H1 (cell line): ENCODE data around the gene ENDOD1. TPM values are rescaled to one million over a fixed set of nuclear protein-coding genes. Genes with fewer than 3 reads are reported as not detected.

ENCODE experiments used
- CTCF ChIA-PET: fragments of 300-600 bp; sonication (Branson Sonifier 250); formaldehyde crosslinking; loops from one replicate; lab custom pipeline; 2021; ENCODE audit not compliant: partially characterized antibody; lab: Charles Lee
- POLR2A ChIA-PET: fragments of 300-600 bp; sonication (Branson Sonifier 250); formaldehyde crosslinking; loops from one replicate; lab custom pipeline; 2021; ENCODE audit warnings: inconsistent platforms; ENCODE audit not compliant: partially characterized antibody; lab: Charles Lee
- DNase-seq, 2 experiments: peaks; one replicate each; pipeline versions ENCODE4 v3.0.0 to v3.0.0-alpha.2; 2010 to 2022; ENCODE audit warnings: low spot score in 2 of 2, low read depth in 1 of 2, mixed read lengths in 1 of 2
- FAIRE-seq: peaks from 2 replicates; lab custom pipeline; 2011; peaks lifted over from hg19 to GRCh38; lab: Jason Lieb, UNC
- H2AFZ ChIP-seq: 2 replicates; pipeline ENCODE4 v1.8.1; 2012; ENCODE audit warnings: low read length, inconsistent platforms
- H2AK5ac ChIP-seq: 2 replicates; pipeline ENCODE4 v1.6.1; 2013; ENCODE audit warnings: low read depth, low read length
- H2BK120ac ChIP-seq: replicated peaks from 2 replicates; pipeline ENCODE3; 2013; ENCODE audit warnings: low read depth, low read length, inconsistent platforms
- H2BK12ac ChIP-seq: 2 replicates; pipeline ENCODE4 v1.6.1; 2013; ENCODE audit warnings: low read depth, low read length
- H2BK15ac ChIP-seq: 2 replicates; pipeline ENCODE4 v1.6.1; 2013; ENCODE audit warnings: low read length
- H2BK20ac ChIP-seq: 2 replicates; pipeline ENCODE4 v1.6.1; 2013; ENCODE audit warnings: low read length
- H2BK5ac ChIP-seq: 2 replicates; pipeline ENCODE4 v1.6.1; 2013; ENCODE audit warnings: low read depth, low read length
- H3K14ac ChIP-seq: 2 replicates; pipeline ENCODE4 v1.6.1; 2013; ENCODE audit warnings: inconsistent platforms; ENCODE audit not compliant: insufficient read length
- H3K18ac ChIP-seq: 2 replicates; pipeline ENCODE4 v1.6.1; 2013; ENCODE audit warnings: low read length; ENCODE audit errors: extremely low read depth
- H3K23ac ChIP-seq: 2 replicates; pipeline ENCODE4 v1.6.1; 2013; ENCODE audit warnings: inconsistent platforms; ENCODE audit not compliant: insufficient read length
- H3K23me2 ChIP-seq: 2 replicates; pipeline ENCODE4 v1.6.1; 2013; ENCODE audit warnings: low read depth, low read length
- H3K27ac ChIP-seq: 2 replicates; pipeline ENCODE4 v1.6.1; 2011; ENCODE audit warnings: low read depth, low read length, inconsistent platforms
- H3K27me3 ChIP-seq, 4 experiments: replicated peaks in 1 of 4; 1 replicate in 1 of 4; 2 replicates in 3 of 4; pipeline versions ENCODE4 v1.6.1 to v1.8.1; 2011 to 2013; ENCODE audit warnings: low read length in 3 of 4, mild to moderate bottlenecking in 3 of 4, inconsistent platforms in 2 of 4, mixed read lengths in 2 of 4, moderate library complexity in 1 of 4; ENCODE audit not compliant: control insufficient read depth in 3 of 4, insufficient read depth in 3 of 4; ENCODE audit errors: extremely low read depth in 1 of 4
- H3K36me3 ChIP-seq, 4 experiments: 2 replicates each; pipeline versions ENCODE4 v1.6.1 to v1.8.1; 2011 to 2013; ENCODE audit warnings: mild to moderate bottlenecking in 4 of 4, low read length in 3 of 4, moderate library complexity in 2 of 4, control low read depth in 1 of 4, inconsistent platforms in 1 of 4; ENCODE audit not compliant: insufficient read depth in 4 of 4, control insufficient read depth in 2 of 4
- H3K4ac ChIP-seq: replicated peaks from 2 replicates; pipeline ENCODE3; 2013; ENCODE audit warnings: low read length, low read depth, mixed read lengths, inconsistent platforms; ENCODE audit not compliant: insufficient read length
- H3K4me1 ChIP-seq, 4 experiments: replicated peaks in 1 of 4; 1 replicate in 1 of 4; 2 replicates in 3 of 4; pipeline versions ENCODE4 v1.6.1 to v1.8.1; 2011 to 2013; ENCODE audit warnings: low read length in 3 of 4, inconsistent platforms in 2 of 4, mixed read lengths in 1 of 4; ENCODE audit not compliant: insufficient read depth in 4 of 4, control insufficient read depth in 3 of 4
- H3K4me2 ChIP-seq, 2 experiments: 2 replicates each; pipeline versions ENCODE4 v1.6.1 to v1.8.1; 2011 to 2013; ENCODE audit warnings: low read depth in 2 of 2, low read length in 2 of 2, control low read depth in 1 of 2, inconsistent platforms in 1 of 2, mild to moderate bottlenecking in 1 of 2; ENCODE audit not compliant: insufficient read depth in 1 of 2
- H3K4me3 ChIP-seq, 4 experiments: fragments of 200-600, 300-600 bp in 1 of 4; sonication (generic), shearing (Covaris generic), sonication (Bioruptor Twin) in 1 of 4; 2 replicates each; pipeline versions ENCODE4 v1.5.1 to v1.8.1; 2011 to 2016; ENCODE audit warnings: low read length in 4 of 4, low read depth in 3 of 4, control low read depth in 2 of 4, inconsistent platforms in 2 of 4, mild to moderate bottlenecking in 2 of 4, mixed read lengths in 1 of 4, moderate library complexity in 1 of 4; ENCODE audit not compliant: insufficient read depth in 2 of 4; ENCODE audit errors: extremely low read depth in 1 of 4
- H3K56ac ChIP-seq: replicated peaks from 2 replicates; pipeline ENCODE3; 2013; ENCODE audit warnings: low read depth, mild to moderate bottlenecking, mixed read lengths, low read length, inconsistent platforms; ENCODE audit not compliant: insufficient read length
- H3K79me1 ChIP-seq: 2 replicates; pipeline ENCODE4 v1.6.1; 2013; ENCODE audit warnings: low read depth, low read length, control low read depth
- H3K79me2 ChIP-seq, 2 experiments: 2 replicates each; pipeline versions ENCODE4 v1.6.1 to v1.8.1; 2012 to 2013; ENCODE audit warnings: low read length in 2 of 2, mild to moderate bottlenecking in 2 of 2, inconsistent platforms in 1 of 2; ENCODE audit not compliant: insufficient read depth in 2 of 2, control insufficient read depth in 1 of 2
- H3K9ac ChIP-seq, 4 experiments: replicated peaks in 1 of 4; 1 replicate in 1 of 4; 2 replicates in 3 of 4; pipeline versions ENCODE4 v1.6.1 to v1.8.1; 2011 to 2013; ENCODE audit warnings: low read depth in 3 of 4, low read length in 3 of 4, control low read depth in 2 of 4, mild to moderate bottlenecking in 2 of 4, moderate library complexity in 2 of 4, inconsistent platforms in 1 of 4; ENCODE audit errors: extremely low read depth in 1 of 4
- H3K9me3 ChIP-seq, 2 experiments: 2 replicates each; pipeline versions ENCODE4 v1.6.1 to v1.8.1; 2012 to 2013; ENCODE audit warnings: mild to moderate bottlenecking in 2 of 2, moderate library complexity in 2 of 2, control low read depth in 1 of 2, inconsistent platforms in 1 of 2, low read depth in 1 of 2, low read length in 1 of 2, mixed read lengths in 1 of 2; ENCODE audit not compliant: insufficient read depth in 2 of 2
- H4K20me1 ChIP-seq, 2 experiments: replicated peaks in 1 of 2; 2 replicates each; pipeline versions ENCODE3 to v1.8.1; 2011 to 2013; ENCODE audit warnings: inconsistent platforms in 2 of 2, low read length in 2 of 2, mild to moderate bottlenecking in 1 of 2; ENCODE audit not compliant: insufficient read depth in 2 of 2, control insufficient read depth in 1 of 2
- H4K5ac ChIP-seq: 2 replicates; pipeline ENCODE4 v1.6.1; 2013; ENCODE audit warnings: low read length, low read depth, mixed read lengths, inconsistent platforms; ENCODE audit not compliant: insufficient read length
- H4K8ac ChIP-seq: 2 replicates; pipeline ENCODE4 v1.8.0; 2013; ENCODE audit warnings: mild to moderate bottlenecking, moderate library complexity, low read length, inconsistent platforms; ENCODE audit not compliant: insufficient read depth; ENCODE audit errors: extremely low read depth
- H4K91ac ChIP-seq: replicated peaks from 2 replicates; pipeline ENCODE3; 2013; ENCODE audit warnings: low read length, mixed read lengths, inconsistent platforms; ENCODE audit not compliant: insufficient read length
- ASH2L ChIP-seq: fragments of 200-600, 300-600 bp; sonication (generic); IDR thresholded peaks from one replicate; pipeline ENCODE4 v1.7.1; 2017; ENCODE audit warnings: low read length
- CEBPB ChIP-seq: IDR thresholded peaks from 2 replicates; pipeline ENCODE4 v1.6.1; 2012; ENCODE audit warnings: low read depth, low read length
- E2F6 ChIP-seq: IDR thresholded peaks from 2 replicates; pipeline ENCODE4 v1.6.1; 2012; ENCODE audit warnings: inconsistent platforms
- RFX5 ChIP-seq: IDR thresholded peaks from 2 replicates; pipeline ENCODE4 v1.6.1; 2011; ENCODE audit warnings: low read depth, low read length, improper control_type of control experiment, borderline replicate concordance
- SP4 ChIP-seq: IDR thresholded peaks from 2 replicates; pipeline ENCODE4 v1.6.1; 2012; ENCODE audit warnings: low read length, inconsistent platforms
- SRF ChIP-seq: IDR thresholded peaks from 2 replicates; pipeline ENCODE4 v1.6.1; 2011; ENCODE audit warnings: mild to moderate bottlenecking, low read depth, low read length, moderate library complexity
- SUZ12 ChIP-seq: fragments of 200-600 bp; sonication (generic); IDR thresholded peaks from 2 replicates; pipeline ENCODE4 v1.6.1; 2012; ENCODE audit warnings: mild to moderate bottlenecking, inconsistent platforms, low read length, moderate library complexity, mixed read lengths
- polyA plus RNA-seq, 7 experiments: library from polyadenylated mRNA; depleted of rRNA in 3 of 7; stranded (reverse) in 5 of 7; unstranded in 2 of 7; fragments of >200 nt in 5 of 7; fragments of 200-250 nt in 2 of 7; gene quantifications; 1 replicate in 5 of 7; 2 replicates in 1 of 7; 4 replicates in 1 of 7; pipeline versions ENCODE4 v1.2.1 to v1.2.3, GENCODE V29; 2011 to 2013; ENCODE audit warnings: missing spikeins in 2 of 7, mixed read lengths in 2 of 7
- total RNA-seq: library from RNA; stranded (reverse); fragmentation: NEBNext Ultra II Directional; extraction: Animal tissue kit (Norgen Biotek cat#: 25700); gene quantifications from 2 replicates; pipeline ENCODE4 v1.2.1, GENCODE V29; 2021

Gene ENDOD1
- total and polyA plus RNA-seq, 2 of the 8 experiments (the other 6 are each of a cell fraction or from before 2014, with no cell fraction given): 1.2 to 2.5 TPM

DNA sequence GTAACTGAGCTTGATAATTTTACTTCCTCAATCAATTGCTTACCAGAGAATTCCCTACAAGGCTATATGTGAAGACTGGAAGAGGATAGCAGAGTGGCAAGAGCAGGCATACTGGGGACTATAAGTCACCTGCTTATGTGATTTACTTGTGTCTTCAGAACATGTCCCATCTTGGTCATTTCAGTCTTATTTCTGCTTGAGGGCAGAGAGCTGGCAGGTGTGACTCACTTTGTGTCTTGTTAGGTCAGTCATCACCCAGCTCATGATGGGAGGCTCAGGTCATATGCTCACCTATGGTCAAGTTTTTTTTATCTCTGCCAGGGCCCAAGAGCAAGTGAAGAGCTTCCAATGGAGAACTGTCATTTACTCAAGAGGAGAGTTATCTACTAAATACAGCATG is 16.7 kb upstream of the ENDOD1 start:
- H3K27me3 ChIP-seq: no peaks in the 10 kb centered on the region
- H2BK20ac ChIP-seq: no peak overlapping the region
- H4K20me1 ChIP-seq: peaks cover 0 to 2% of the 10 kb centered on the region in 2 experiments
- no peak overlapping the region for H2BK15ac ChIP-seq
- no peak overlapping the region for H3K23ac ChIP-seq
- no peak overlapping the region for H2BK12ac ChIP-seq
- H2BK120ac ChIP-seq: no peak overlapping the region
- H3K79me2 ChIP-seq: peaks cover 0 to 2% of the 10 kb centered on the region in 2 experiments; a peak in 1 of 4 replicates
- no peak overlapping the region for H4K8ac ChIP-seq
- H3K23me2 ChIP-seq: peaks cover 2% of the 10 kb centered on the region; the same call in 1 of the 2 replicates
- no peak overlapping the region for H3K9ac ChIP-seq
- H3K56ac ChIP-seq: no peak overlapping the region
- FAIRE-seq: no peak
- TF ChIP-seq RFX5 (no peak), E2F6 (no peak), CEBPB (no peak), ASH2L (no peak), SUZ12 (no peak), SRF (no peak), SP4 (no peak)
- TF ChIP-seq, all 59 proteins: peak for 0
- Histone ChIP-seq H3K4me1 (peaks cover 0 to 2% (median under 1%) of the 10 kb centered on the region in 4 experiments; a peak in 1 of 7 replicates), H3K4me3 (no peak overlapping the region), H3K18ac (no peak overlapping the region), H3K4ac (no peak overlapping the region), H2AK5ac (no peak overlapping the region), H3K14ac (no peak overlapping the region), H2BK5ac (no peak overlapping the region), H3K79me1 (no peaks in the 10 kb centered on the region), H4K91ac (no peak overlapping the region), H3K9me3 (no peaks in the 10 kb centered on the region), H4K5ac (no peak overlapping the region), H3K36me3 (no peaks in the 10 kb centered on the region), H3K4me2 (no peak overlapping the region), H3K27ac (no peak overlapping the region), H2AFZ (no peak overlapping the region)
- ChIA-PET POLR2A (no interaction called here), CTCF (interaction anchor here (0.7 to 7.0 kb wide), 10 partner anchors 9 to 82 kb away, joined by 3 to 84 read pairs (median 4); partner anchors contain the start of gene ENDOD1)
- DNase-seq: no peak
